ENCODE data around the gene KLHDC9.
"Not testable (repeated sequence)": the region's sequence is repeated elsewhere in the genome, so short reads cannot be mapped to it uniquely, and the experiment has no call there.

The KLHDC9 gene

DNA sequence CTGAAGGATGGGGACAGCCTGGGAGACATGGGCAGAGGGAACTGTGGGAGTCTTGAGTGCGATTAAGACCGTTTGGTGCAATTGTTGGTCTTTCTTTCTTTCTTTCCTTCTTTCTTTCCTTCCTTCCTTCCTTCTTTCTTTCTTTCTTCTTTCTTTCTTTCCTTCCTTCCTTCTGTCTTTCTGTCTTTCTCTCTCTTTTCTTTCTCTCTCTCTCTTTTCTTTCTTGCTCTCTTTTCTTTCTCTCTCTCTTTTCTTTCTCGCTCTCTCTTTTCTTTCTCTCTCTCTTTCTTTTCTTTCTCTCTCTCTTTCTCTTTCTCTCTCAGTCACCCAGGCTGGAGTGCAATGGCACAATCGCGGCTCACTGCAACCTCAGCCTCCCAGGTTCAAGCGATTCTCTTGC lies 2.9 kb upstream of the KLHDC9 start:
- in situ Hi-C loops (cut with MboI; ENCODE audit: low sequenced_read_pairs) = no loop called here

DNA sequence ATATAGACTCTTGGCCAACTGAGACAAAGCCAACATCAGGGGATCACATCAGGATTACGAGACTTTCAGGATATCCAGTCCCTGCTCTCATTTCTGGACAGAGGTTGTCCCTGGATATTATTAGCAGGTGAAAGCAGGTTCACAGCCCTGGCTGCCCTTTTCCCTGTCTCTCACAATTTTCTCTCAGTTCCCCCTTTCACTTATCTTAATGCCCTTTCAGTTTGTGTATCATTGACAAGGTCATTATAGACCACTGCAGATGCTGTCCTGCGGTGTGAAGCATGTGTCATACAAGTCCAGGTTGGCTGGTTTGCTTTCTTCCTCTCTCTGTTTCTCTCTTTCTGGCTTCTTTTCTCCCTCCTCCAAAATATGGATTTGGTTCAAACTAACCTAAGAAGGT lies 2.1 kb upstream of the KLHDC9 start:
- in situ Hi-C loops (cut with MboI; ENCODE audit: low sequenced_read_pairs) = no loop called here

DNA sequence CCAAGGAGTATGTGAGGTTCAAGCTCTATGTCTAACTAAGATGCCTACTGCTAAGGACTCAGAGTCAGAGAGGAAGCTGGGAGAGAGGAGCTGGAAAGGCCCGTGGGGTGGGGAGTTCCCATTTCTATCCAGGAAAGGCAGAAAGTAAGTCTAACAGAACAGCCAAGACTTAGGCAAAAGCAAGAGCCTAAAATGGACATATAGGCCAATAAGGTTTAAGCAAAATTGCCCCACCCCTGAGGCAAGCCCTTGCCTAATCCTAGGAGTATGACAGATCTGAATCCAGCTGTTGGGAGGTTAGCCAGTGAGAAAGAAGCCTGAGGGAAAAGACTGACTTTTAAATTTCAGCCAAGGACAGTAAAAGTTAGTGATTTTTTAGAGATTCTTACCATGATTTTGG lies 1.6 kb upstream of the KLHDC9 start:
- in situ Hi-C loops (cut with MboI; ENCODE audit: low sequenced_read_pairs) = no loop called here

DNA sequence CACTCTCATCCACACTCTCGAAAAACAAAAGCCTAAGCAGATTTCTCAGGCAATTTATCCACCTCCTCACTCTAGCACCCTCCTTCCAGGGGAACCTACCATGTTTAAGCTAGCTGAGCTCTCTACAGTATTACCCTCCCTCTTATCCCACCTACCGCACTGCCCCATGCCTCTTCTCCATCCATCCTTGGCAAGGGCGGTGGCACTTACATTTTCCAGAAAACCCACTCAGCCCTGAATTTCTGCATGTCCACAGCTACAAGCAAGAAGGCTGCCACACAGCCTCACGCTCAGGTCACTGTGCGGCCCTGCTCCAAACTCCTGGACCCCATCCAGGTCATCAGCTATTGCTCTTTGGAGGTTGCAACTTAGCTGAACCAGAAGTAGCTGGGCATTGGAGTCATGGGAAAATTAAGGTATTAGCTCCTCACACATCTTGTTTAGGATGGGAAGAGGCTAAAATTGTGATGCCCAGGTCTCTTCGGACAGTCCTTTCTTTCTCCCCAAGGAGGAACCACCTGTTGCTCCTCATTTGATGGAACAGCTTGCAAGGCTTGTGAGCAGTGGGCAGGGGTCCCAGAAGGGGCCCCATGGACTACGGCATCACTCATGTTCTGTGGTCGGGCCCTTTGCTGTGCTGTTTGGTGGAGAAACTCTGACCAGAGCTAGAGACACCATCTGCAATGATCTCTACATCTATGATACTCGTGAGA lies 1.1 kb downstream of the KLHDC9 start:
- in situ Hi-C loops (cut with MboI; ENCODE audit: low sequenced_read_pairs) = no loop called here

DNA sequence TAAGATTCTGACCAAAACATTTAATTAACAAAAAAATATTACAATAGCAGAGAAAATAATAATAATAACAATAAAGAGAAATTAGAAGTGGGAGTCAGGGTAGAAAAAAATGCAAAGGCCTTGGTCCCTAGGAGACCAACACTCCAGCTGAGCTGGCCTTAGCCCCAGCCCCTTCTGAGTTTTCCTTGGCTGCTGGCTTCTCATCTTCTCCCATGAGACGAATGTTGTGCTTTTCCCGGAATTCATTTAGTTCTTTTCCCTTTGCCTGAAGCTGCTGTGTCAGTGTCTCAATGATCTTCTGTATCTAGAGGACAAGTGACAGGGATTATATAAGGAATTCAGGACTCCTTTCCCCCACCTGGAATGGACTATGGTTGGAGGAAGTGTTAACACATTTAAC lies 2.4 kb downstream of the KLHDC9 start:
- in situ Hi-C loops (cut with MboI; ENCODE audit: low sequenced_read_pairs) = no loop called here

DNA sequence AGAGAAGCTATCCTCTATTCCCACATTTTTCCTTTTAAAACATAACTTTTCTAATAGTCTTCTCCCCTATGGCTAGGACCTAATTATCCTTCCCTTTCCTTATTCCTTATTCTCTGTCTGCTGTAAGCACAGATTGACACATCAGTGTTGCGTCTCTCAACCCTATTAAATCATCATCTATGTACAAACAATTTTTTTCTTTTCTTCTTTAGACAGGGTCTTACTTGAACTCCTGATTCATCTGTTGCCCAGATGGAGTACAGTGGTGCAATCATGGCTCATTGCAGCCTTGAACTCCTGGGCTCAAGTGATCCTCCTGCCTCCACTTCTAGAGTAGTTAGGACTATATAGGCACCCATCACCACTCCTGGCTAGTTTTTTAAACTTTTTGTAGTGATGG lies 8.3 kb downstream of the KLHDC9 start:
- in situ Hi-C loops (cut with MboI; ENCODE audit: low sequenced_read_pairs) = no loop called here

DNA sequence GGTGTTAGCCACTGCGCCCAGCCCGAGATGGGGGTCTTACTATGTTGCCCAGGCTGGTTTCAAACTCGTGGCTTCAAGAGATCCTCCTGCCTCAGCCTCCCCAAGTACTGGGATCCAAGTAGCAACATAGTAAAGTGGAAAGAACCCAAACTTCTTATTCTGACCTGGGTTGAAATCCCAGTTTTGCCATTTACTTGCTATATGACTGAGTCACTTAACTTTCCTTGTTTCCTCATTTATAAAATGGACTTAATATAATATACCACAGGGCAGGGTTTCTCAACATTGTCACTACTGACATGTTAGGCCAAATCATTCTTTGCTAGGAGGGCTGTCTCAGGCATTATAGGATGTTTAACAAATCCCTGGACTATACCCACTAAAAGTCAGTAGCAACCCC lies 13.0 kb downstream of the KLHDC9 start:
- in situ Hi-C loops (cut with MboI; ENCODE audit: low sequenced_read_pairs) = no loop called here

DNA sequence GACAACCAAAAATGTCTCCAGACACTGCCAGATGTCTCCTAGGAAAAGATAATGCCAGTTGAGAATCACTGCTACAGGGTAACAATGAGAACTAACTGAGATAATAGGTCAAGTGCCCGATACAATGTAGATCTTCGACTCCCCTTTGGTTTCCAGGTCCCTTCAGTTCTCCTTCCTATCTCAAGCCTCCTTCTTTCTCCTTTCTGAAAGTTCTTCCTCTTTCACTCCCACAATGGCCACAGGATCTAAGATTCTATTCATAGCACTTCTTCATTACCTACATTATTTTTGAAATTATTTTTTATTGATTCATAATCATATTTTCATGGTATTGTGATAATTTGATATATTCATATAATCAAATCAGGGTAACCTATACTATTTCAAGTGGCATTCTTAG lies 13.4 kb downstream of the KLHDC9 start:
- in situ Hi-C loops (cut with MboI; ENCODE audit: low sequenced_read_pairs) = no loop called here

DNA sequence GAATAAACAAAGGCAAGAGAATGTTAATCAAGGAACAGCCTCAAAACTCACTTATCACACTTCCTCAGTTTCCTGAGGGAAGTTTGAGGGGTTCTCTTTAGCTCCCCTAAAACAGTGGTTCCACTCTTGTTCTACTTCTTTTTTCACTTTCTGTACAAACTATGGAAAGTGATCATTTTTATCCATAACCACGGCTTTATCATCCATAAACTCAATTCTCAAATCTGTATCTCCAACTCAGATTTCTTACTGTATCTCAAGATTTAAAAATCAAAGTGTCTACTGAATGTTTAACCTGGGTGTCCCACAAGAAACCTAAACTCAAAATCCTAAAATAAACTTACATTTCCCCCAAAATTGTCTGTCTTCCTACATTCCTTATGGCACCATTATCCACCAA lies 15.8 kb downstream of the KLHDC9 start:
- in situ Hi-C loops (cut with MboI; ENCODE audit: low sequenced_read_pairs) = no loop called here

DNA sequence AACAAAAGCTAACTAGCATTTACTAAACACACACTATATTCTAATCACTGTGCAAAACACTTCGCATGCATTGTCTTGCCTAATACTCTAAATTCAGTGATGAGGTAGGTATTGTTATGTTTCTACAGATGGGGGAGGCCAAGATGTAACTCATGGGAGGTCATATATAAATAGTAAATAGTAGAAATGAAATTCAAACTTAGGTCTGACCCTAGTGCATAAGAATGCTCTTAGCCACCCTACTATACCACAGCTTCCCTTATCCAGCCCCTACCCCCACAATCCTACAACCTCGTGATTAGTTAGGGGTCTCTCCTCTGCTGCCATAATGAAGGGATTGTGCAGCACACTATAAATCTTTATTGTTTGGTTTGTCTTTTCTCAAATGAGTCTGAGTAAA lies 16.4 kb downstream of the KLHDC9 start:
- in situ Hi-C loops (cut with MboI; ENCODE audit: low sequenced_read_pairs) = no loop called here

DNA sequence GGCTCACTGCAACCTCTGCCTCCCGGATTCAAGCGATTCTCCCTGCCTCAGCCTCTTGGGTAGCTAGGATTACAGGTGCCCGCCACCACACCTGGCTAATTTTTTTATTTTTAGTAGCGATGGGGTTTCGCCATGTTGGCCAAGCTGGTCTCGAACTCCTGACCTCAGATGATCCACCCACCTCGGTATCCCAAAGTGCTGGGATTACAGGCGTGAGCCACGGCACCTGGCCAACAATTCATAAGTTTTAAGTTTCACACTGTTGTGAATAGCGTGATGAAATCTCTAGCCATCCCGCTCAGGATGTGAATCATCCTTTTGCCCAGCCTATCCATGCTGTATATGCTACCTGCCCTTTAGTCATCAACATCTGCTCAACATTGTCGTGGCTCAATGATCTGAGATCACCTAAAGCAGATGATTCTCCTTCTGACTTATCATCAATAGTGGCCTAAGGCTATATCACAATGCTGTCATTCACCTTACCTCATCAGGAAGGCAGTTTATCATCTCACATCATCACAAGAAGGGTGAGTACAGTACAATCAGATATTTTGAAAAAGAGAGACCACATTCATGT lies 17.1 kb downstream of the KLHDC9 start:
- in situ Hi-C loops (cut with MboI; ENCODE audit: low sequenced_read_pairs) = no loop called here

DNA sequence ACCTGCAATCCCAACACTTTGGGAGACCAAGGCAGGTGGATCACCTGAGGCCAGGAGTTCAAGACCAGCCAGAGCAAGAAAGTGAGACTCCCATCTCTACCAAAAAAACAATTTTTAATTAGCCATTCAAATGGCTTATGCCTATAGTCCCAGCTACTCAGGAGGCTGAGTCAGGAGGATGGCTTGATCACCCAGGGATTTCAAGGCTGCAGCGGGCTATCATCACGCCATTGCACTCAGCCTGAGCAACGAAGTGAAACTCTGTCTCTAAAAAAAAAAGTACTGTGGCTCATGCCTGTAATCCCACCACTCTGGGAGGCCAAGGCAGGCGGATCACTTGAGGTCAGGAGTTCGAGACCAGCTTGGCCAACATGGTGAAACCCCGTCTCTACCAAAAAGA lies 17.8 kb downstream of the KLHDC9 start:
- in situ Hi-C loops (cut with MboI; ENCODE audit: low sequenced_read_pairs) = not testable (repeated sequence)

DNA sequence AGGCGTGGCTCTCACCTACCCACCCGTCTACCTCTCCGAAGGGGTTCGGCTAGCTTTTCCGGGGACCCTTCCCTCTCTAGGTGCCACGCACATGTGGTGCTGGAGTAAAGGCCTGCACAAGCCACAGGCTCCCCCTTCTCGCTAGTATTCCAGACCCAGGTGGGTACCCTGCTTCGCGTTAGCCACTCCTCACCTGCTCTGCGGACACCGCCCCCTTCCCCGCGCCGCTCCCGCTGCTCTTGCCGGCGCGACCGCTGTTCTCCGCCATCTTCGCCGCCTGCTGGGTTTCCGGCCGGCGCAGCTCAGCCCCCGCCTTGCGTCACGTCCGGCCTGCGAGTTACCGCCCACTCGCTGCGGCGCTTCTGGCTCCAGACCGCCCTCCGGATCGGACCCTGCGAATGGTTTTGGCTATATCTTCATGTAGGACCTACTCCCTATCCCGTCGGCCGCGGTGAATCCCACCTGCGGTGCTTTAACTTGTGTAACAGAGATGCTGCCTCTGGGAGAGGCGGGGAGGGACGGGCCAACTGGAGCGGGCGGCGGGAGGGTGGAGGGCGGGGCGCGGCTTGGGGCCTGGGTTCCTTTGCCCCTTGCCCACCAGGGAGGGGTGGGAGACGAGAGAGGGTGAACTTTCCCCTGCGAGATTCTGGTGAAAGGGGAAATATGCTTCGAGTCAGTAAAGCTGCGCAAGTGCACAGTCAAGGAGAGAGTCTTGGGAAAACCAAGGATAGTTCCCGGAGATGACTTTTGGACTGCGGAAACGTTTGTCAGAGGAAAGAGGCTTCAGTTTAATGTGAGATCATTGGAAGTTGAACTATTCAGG lies 19.8 kb downstream of the KLHDC9 start, which contains the start of the genes NIT1 and PFDN2:
TSS of gene NIT1 (plus strand) at position 347 of the 823 bp plus-strand sequence. CDS start at position 419, 72 bp downstream.
TSS of gene PFDN2 (minus strand) at position 279 of the 823 bp plus-strand sequence. CDS start at position 268, 11 bp downstream.
- in situ Hi-C loops (cut with MboI; ENCODE audit: low sequenced_read_pairs) = no loop called here

DNA sequence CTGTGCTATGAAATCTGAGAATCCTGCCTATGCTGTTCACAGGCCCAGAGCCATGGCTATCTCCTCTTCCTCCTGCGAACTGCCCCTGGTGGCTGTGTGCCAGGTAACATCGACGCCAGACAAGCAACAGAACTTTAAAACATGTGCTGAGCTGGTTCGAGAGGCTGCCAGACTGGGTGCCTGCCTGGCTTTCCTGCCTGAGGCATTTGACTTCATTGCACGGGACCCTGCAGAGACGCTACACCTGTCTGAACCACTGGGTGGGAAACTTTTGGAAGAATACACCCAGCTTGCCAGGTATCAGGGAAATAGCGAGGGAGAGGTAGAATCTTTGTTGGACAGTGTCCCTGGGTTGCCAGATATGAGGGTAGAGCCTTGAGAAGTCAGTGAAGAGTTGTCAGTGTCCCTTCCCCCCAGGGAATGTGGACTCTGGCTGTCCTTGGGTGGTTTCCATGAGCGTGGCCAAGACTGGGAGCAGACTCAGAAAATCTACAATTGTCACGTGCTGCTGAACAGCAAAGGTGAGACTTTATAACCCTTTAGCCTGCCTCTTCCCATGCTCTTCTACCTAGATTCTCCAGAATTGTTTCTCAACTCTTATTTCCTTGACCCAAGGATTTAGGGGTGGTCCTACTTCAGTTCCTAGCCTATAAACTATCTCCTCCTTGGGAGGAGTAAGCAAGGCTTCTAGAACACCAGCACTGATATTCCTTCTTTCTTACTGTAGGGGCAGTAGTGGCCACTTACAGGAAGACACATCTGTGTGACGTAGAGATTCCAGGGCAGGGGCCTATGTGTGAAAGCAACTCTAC lies 21.1 kb downstream of the KLHDC9 start:
- in situ Hi-C loops (cut with MboI; ENCODE audit: low sequenced_read_pairs) = no loop called here

DNA sequence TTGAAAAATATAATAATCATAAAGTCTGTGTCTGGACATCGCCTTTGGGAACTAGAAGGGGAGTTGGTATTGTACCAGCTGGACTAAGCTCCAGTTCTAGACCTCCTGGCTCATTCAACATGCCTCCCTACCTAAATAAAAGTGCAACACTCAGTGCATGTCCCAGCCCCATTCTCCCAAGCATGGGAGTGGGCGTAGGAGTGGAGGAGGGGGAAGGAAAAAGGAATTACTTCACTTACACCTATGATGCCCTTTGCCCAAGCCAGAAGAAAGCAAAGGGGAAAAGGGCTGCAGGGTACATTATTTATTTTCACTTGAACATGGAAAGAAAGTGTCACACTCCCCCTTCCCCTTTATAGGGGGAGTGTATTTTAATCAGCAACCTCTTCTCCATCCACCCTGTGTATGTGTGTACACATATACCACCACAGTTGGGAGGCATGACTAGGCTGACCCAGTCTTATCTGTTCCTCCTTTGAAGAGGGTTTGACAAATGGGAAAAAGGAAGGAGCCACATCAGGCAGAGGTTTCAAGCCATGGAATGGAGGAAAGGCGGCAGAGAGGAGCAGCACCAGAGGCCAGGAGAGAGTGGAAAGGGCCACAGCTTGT lies 23.0 kb downstream of the KLHDC9 start:
- in situ Hi-C loops (cut with MboI; ENCODE audit: low sequenced_read_pairs) = no loop called here

DNA sequence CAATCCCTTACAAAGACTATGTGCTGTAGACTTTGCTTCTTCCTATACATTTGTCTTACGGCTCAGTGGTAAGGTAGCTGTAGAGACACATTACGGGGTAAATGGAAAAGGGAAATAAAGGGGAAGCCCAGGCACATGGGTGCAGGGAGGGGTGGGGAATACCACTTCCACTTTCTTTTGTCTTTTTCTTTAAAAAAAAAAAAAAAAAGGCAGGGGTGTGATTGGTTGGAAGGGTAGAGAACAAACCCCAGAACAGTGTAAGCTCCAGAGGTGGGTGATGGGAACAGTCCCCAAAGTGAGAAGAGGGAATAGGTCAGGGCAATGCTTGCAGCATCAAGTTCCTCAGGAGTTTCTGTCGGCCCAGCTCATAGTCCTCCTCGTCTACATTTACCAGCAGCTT lies 23.7 kb downstream of the KLHDC9 start:
- in situ Hi-C loops (cut with MboI; ENCODE audit: low sequenced_read_pairs) = no loop called here

DNA sequence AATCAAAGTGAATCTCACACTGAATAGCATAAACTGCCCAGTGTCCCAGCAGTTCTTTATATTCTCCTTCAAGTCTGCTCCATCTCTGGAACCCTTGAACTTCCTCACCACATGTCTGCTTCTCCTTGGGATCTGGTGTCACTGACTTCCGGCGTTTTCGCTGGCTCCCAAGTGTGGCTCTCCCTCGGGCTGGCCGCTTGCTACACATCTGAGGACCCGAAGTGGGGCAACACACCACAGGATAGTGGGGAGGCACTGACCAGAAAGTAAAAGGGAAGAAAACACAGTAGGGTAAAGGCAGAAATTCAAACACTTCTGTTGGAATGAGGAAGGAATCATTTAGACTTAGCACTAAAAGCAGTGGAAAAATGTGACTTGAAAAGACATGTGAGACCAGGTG lies 24.8 kb downstream of the KLHDC9 start:
- in situ Hi-C loops (cut with MboI; ENCODE audit: low sequenced_read_pairs) = no loop called here

DNA sequence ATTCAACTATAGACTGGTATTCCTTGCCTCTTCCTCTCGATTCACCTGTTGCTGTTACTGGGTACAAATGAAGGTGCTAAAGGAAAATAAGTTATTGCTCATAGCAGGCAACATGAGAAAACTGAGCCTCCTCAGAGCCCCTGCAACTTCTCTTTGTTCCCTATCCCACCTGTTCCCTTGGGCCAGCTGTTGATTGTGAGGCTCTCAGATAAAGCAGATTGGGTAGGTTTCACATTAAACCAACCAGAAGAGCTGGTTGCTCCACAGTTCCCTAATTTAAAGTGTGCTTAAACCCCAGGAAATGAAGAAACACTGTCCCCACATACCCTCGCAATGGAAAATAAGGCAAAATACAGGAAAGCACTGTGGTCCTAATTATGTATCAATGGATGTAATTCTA lies 29.5 kb downstream of the KLHDC9 start:
- in situ Hi-C loops (cut with MboI; ENCODE audit: low sequenced_read_pairs) = no loop called here

DNA sequence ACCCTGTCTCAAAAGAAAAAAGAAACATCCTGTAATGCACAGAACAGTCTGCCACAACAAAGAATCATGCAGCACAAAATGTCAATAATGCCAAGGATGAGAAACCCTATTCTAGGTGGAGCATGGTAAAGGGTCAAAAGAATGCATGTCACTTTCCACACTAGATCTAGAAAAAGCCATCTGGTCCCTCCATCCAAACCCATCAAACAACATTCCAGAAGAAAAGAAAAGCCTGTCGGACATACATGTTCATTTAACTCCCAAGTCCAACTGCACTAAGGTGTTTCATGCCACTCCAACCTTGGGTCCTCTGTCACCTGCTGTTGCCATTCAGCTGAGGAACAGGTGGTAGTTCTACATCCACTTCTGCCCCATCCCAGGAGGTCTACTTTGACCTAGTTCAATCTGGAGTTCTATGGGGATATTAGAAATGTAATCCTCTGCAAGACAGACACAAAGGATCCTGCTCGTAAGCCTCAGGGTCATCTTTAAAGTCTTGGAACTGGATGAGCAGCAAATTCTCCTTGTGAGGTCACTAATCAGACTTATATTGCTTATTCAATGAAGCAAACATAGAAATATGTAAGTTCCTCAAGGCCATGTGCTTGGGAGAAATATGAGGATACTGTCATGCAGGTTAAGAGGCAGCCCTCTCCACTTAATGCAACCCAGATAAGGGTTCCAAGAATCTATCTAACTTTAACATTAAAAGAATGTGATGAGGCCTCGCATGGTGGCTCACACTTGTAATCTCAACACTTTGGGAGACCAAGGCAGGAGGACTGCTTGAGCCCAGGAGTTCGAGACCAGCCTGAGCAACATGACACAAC lies 30.6 kb downstream of the KLHDC9 start:
- in situ Hi-C loops (cut with MboI; ENCODE audit: low sequenced_read_pairs) = no loop called here

DNA sequence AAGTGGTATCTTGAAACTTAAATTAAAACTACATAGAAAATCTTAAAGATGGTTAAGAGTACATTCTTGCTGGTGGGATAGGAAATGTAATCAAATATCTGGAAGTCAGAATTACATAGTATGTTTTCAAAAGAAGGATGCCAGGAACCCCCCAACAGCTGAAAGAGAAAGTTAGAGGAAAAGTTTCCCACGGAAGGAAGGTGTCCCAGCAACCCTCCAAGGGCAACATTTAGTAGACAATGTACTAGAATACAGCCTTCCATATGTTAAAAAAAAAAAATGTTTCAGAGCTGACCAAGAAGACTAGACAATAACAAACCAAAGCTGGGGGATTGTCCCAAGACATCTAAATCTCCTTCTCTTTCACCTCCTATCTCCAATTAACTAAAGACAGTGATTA lies 32.1 kb downstream of the KLHDC9 start:
- in situ Hi-C loops (cut with MboI; ENCODE audit: low sequenced_read_pairs) = no loop called here

Measured in hTERT RPE-1 (cell line).